HCT116 (cell line): ENCODE data around the gene CAPN13. TPM values are rescaled to one million over a fixed set of nuclear protein-coding genes. Genes with fewer than 3 reads are reported as not detected.

ENCODE experiments used
- ATAC-seq: fragments of 200-7000 bp; cut with Tn5 transposase; 2 replicates; pipeline ENCODE4 v1.9.1; 2020; ENCODE audit warnings: mild to moderate bottlenecking, moderate library complexity
- BruUV-seq: library from RNA; stranded (reverse); fragments of 400-500 nt; replicated peaks from 2 replicates; lab custom pipeline; 2021; lab: Mats Ljungman, UMichigan
- CTCF ChIA-PET: fragments of 300-600 bp; sonication (Branson Sonifier 250); formaldehyde crosslinking; loops from one replicate; lab custom pipeline; 2021; ENCODE audit warnings: antibody characterized with exemption; lab: Charles Lee
- POLR2A ChIA-PET: fragments of 300-600, 350-600 bp; sonication (Branson Sonifier 250); formaldehyde crosslinking; loops from one replicate; lab custom pipeline; 2021; ENCODE audit warnings: antibody characterized with exemption; lab: Charles Lee
- RAD21 ChIA-PET, 2 experiments: fragments of 300-600 bp; sonication (Branson Sonifier 250); formaldehyde crosslinking; loops; one replicate each; lab custom pipeline; 2023; ENCODE audit warnings: low total read pairs in 2 of 2; ENCODE audit not compliant: uncharacterized antibody in 2 of 2, unreplicated experiment in 2 of 2, low non-redundant PET in 1 of 2; lab: Charles Lee
- DNase-seq: peaks from one replicate; pipeline ENCODE4 v3.0.0-alpha.2; 2010; ENCODE audit warnings: low read depth, low spot score
- H2AFZ ChIP-seq: fragments of 200-600 bp; shearing (Covaris generic), sonication (generic); 2 replicates; pipeline ENCODE4 v1.6.1; 2017; ENCODE audit warnings: low read depth, mixed run types, mixed read lengths, antibody characterized with exemption, low read length; ENCODE audit not compliant: poor library complexity, severe bottlenecking
- H3K27ac ChIP-seq: 2 replicates; pipeline ENCODE4 v1.5.1; 2012; ENCODE audit warnings: low read depth, low read length
- H3K27me3 ChIP-seq: fragments of 200-600 bp; sonication (generic); 2 replicates; pipeline ENCODE4 v1.6.1; 2016; ENCODE audit warnings: mixed run types, low read length, mixed read lengths; ENCODE audit not compliant: insufficient read depth
- H3K36me3 ChIP-seq, 2 experiments: fragments of 200-500 bp in 1 of 2; fragments of 200-600 bp in 1 of 2; sonication (Bioruptor generic) in 1 of 2; sonication (generic) in 1 of 2; 2 replicates each; pipeline versions ENCODE4 v1.5.1 to v1.6.1; 2014 to 2016; ENCODE audit warnings: low read length in 2 of 2, inconsistent platforms in 1 of 2, mixed read lengths in 1 of 2, mixed run types in 1 of 2; ENCODE audit not compliant: insufficient read depth in 2 of 2, control insufficient read depth in 1 of 2
- H3K4me1 ChIP-seq, 2 experiments: fragments of 200-600 bp in 1 of 2; sonication (generic) in 1 of 2; 2 replicates each; pipeline versions ENCODE4 v1.5.1 to v1.6.1; 2012 to 2017; ENCODE audit warnings: low read length in 2 of 2, inconsistent platforms in 1 of 2, mild to moderate bottlenecking in 1 of 2, mixed read lengths in 1 of 2, mixed run types in 1 of 2, moderate library complexity in 1 of 2; ENCODE audit not compliant: insufficient read depth in 2 of 2, control insufficient read depth in 1 of 2
- H3K4me2 ChIP-seq: fragments of 200-600 bp; sonication (generic); 2 replicates; pipeline ENCODE4 v1.6.1; 2017; ENCODE audit warnings: mixed run types, low read length, mixed read lengths
- H3K4me3 ChIP-seq, 2 experiments: fragments of 200-600 bp in 1 of 2; sonication (generic) in 1 of 2; replicated peaks in 1 of 2; 2 replicates each; pipeline ENCODE4 v1.5.1; 2011 to 2016; ENCODE audit warnings: low read length in 2 of 2, control low read depth in 1 of 2, low read depth in 1 of 2, mild to moderate bottlenecking in 1 of 2, mixed read lengths in 1 of 2, mixed run types in 1 of 2
- H3K79me2 ChIP-seq: fragments of 200-600 bp; sonication (generic); 2 replicates; pipeline ENCODE4 v1.6.1; 2017; ENCODE audit warnings: mild to moderate bottlenecking, mixed run types, low read length, moderate library complexity, mixed read lengths; ENCODE audit not compliant: insufficient read depth
- H3K9ac ChIP-seq: fragments of 200-600 bp; sonication (generic); 2 replicates; pipeline ENCODE4 v1.6.1; 2016; ENCODE audit warnings: low read length, mixed read lengths
- H3K9me2 ChIP-seq: fragments of 200-600 bp; sonication (generic), shearing (Covaris generic); 2 replicates; pipeline ENCODE4 v1.6.1; 2017; ENCODE audit warnings: mixed run types, mild to moderate bottlenecking, moderate library complexity; ENCODE audit not compliant: insufficient read depth
- H3K9me3 ChIP-seq, 2 experiments: fragments of 200-500 bp in 1 of 2; fragments of 200-600 bp in 1 of 2; sonication (Bioruptor generic) in 1 of 2; sonication (generic) in 1 of 2; 2 replicates each; pipeline ENCODE4 v1.6.1; 2014 to 2017; ENCODE audit warnings: low read length in 2 of 2, mixed read lengths in 2 of 2, inconsistent platforms in 1 of 2, low read depth in 1 of 2, mild to moderate bottlenecking in 1 of 2, mixed run types in 1 of 2, moderate library complexity in 1 of 2; ENCODE audit not compliant: control insufficient read depth in 1 of 2, insufficient read depth in 1 of 2
- H4K20me1 ChIP-seq: fragments of 200-600 bp; sonication (generic), shearing (Covaris generic); 2 replicates; pipeline ENCODE4 v1.6.1; 2017; ENCODE audit warnings: mixed run types, mild to moderate bottlenecking, moderate library complexity; ENCODE audit not compliant: insufficient read depth
- CBX3 ChIP-seq: IDR thresholded peaks from 2 replicates; pipeline ENCODE4 v1.6.1; 2012; ENCODE audit warnings: low read depth
- CEBPB ChIP-seq: IDR thresholded peaks from 2 replicates; pipeline ENCODE4 v1.6.1; 2012; ENCODE audit warnings: low read depth
- EGR1 ChIP-seq: IDR thresholded peaks from 2 replicates; pipeline ENCODE4 v1.6.1; 2012; ENCODE audit warnings: low read depth
- ELF1 ChIP-seq: IDR thresholded peaks from 2 replicates; pipeline ENCODE4 v1.6.1; 2012; ENCODE audit warnings: low read depth, borderline replicate concordance
- EZH2 ChIP-seq: fragments of 200-600 bp; sonication (generic); IDR thresholded peaks from 2 replicates; pipeline ENCODE4 v1.6.1; 2017; ENCODE audit warnings: antibody characterized with exemption, mixed run types
- FOSL1 ChIP-seq: IDR thresholded peaks from 2 replicates; pipeline ENCODE4 v1.6.1; 2012; ENCODE audit warnings: low read depth
- RAD21 ChIP-seq: IDR thresholded peaks from 2 replicates; pipeline ENCODE4 v1.6.1; 2012; ENCODE audit warnings: low read depth, mild to moderate bottlenecking
- SP1 ChIP-seq: IDR thresholded peaks from 2 replicates; pipeline ENCODE4 v1.6.1; 2012; ENCODE audit warnings: low read depth
- SRF ChIP-seq: IDR thresholded peaks from 2 replicates; pipeline ENCODE4 v1.6.1; 2012; ENCODE audit warnings: low read depth
- TCF7L2 ChIP-seq: IDR thresholded peaks from 2 replicates; pipeline ENCODE4 v1.7.0; 2011; ENCODE audit warnings: borderline replicate concordance, inconsistent platforms; ENCODE audit not compliant: insufficient read depth, insufficient read length; ENCODE audit errors: extremely low read depth
- YY1 ChIP-seq: IDR thresholded peaks from 2 replicates; pipeline ENCODE4 v1.6.1; 2011; ENCODE audit warnings: low read length, low read depth, moderate library complexity, mild to moderate bottlenecking; ENCODE audit not compliant: insufficient replicate concordance; ENCODE audit errors: extremely low read depth
- intact Hi-C: fragments of 100-400 bp; cut with micrococcal nuclease; formaldehyde crosslinking; loops from 2 replicates; pipeline ENCODE4 v1.10.0; 2022
- total RNA-seq: library from RNA; stranded (reverse); gene quantifications from one replicate; pipeline ENCODE4 v1.2.1, GENCODE V29; 2021; ENCODE audit not compliant: unreplicated experiment
- TF ChIP-seq, protein P1 (sequence below): IDR thresholded peaks from 2 replicates; pipeline ENCODE4 v1.6.1; 2012
- TF ChIP-seq, protein P2 (sequence below): IDR thresholded peaks from 2 replicates; pipeline ENCODE4 v1.6.1; 2011; ENCODE audit warnings: mild to moderate bottlenecking, low read length, moderate library complexity; ENCODE audit not compliant: insufficient replicate concordance; ENCODE audit errors: extremely low read depth
- TF ChIP-seq, protein P3 (sequence below): IDR thresholded peaks from 2 replicates; pipeline ENCODE4 v1.6.1; 2012

CAPN13 gene
- total RNA-seq, 1 experiment from 2014 or later = 0.25 TPM

DNA sequence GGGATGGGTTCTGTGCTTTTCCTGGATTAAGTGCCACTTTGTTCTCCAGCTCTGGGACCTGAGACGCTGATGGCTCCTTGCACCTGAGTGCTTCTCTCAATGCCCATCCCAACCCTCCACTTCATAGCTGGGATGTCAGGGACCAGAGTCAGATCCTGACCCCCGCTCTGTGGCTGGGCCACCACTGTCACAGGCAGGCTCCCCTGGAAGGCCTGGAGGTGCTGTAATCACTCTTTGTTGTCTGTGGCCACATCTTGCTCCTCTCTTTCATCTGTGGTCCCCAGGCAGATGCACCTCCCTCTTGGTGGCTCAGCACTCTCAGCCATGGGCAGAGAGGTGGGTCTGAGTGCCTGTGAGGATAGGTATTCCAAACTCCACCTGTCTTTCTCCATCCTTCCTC lies 62.4 kb downstream of the CAPN13 start:
- H3K27me3 ChIP-seq = peaks cover 36% of the 10 kb centered on the region
- H3K4me3 ChIP-seq = no peak overlapping the region
- no peak overlapping the region for H3K4me2 ChIP-seq
- H4K20me1 ChIP-seq = no peaks in the 10 kb centered on the region
- ChIA-PET RAD21 (no interaction called here), POLR2A (no interaction called here), CTCF (no interaction called here)
- no peaks in the 10 kb centered on the region for H3K79me2 ChIP-seq
- no peak overlapping the region for H3K27ac ChIP-seq
- TF ChIP-seq, protein P1, sequence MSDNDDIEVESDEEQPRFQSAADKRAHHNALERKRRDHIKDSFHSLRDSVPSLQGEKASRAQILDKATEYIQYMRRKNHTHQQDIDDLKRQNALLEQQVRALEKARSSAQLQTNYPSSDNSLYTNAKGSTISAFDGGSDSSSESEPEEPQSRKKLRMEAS = no peak
- TF ChIP-seq FOSL1 (no peak), YY1 (no peak), TCF7L2 (no peak), SRF (no peak), CEBPB (no peak)
- TF ChIP-seq, protein P2, sequence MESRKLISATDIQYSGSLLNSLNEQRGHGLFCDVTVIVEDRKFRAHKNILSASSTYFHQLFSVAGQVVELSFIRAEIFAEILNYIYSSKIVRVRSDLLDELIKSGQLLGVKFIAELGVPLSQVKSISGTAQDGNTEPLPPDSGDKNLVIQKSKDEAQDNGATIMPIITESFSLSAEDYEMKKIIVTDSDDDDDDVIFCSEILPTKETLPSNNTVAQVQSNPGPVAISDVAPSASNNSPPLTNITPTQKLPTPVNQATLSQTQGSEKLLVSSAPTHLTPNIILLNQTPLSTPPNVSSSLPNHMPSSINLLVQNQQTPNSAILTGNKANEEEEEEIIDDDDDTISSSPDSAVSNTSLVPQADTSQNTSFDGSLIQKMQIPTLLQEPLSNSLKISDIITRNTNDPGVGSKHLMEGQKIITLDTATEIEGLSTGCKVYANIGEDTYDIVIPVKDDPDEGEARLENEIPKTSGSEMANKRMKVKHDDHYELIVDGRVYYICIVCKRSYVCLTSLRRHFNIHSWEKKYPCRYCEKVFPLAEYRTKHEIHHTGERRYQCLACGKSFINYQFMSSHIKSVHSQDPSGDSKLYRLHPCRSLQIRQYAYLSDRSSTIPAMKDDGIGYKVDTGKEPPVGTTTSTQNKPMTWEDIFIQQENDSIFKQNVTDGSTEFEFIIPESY = no peak
- H3K9ac ChIP-seq = no peak overlapping the region
- H3K36me3 ChIP-seq = no peaks in the 10 kb centered on the region
- intact Hi-C loops = no loop called here
- ATAC-seq (no peak), DNase-seq (no peak)
- no peaks in the 10 kb centered on the region for H3K9me2 ChIP-seq
- no TSS peak for BruUV-seq
- H3K4me1 ChIP-seq = no peaks in the 10 kb centered on the region
- H3K9me3 ChIP-seq = no peaks in the 10 kb centered on the region
- no peak overlapping the region for H2AFZ ChIP-seq

DNA sequence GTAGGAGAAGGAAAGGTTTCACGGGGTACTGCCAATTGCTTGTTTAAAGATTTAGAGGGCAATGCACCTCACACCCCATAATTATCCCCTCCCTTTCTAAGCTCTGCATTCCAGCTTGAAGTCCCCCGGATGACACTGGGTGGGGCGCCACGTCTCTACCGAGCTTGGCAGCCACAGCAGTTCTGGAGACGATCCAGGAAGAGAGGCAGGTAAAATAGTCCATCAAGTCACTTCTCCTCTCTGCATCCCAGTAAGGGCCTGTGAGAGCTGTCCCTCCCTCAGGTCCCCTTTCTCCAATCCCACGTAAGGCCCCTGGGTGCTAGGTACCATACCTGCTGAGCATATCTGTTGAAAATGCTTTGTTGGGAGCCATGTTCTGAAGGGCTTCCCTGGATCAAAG lies 65.7 kb downstream of the CAPN13 start:
- ATAC-seq = no peak
- CTCF ChIA-PET = no interaction called here
- RAD21 ChIA-PET = no interaction called here

More for the DNA sequence above, 65.7 kb downstream of the CAPN13 start:
- Histone ChIP-seq H3K4me2 (no peak overlapping the region), H3K4me1 (no peaks in the 10 kb centered on the region), H3K9me3 (no peaks in the 10 kb centered on the region), H3K9ac (no peak overlapping the region), H3K4me3 (no peak overlapping the region), H2AFZ (no peak overlapping the region)
- TF ChIP-seq RAD21 (no peak), FOSL1 (no peak), EZH2 (no peak), SP1 (no peak), SRF (no peak), YY1 (no peak), CBX3 (no peak), ELF1 (no peak), EGR1 (no peak)
- TF ChIP-seq, protein P3, sequence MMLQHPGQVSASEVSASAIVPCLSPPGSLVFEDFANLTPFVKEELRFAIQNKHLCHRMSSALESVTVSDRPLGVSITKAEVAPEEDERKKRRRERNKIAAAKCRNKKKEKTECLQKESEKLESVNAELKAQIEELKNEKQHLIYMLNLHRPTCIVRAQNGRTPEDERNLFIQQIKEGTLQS = no peak
- TF ChIP-seq, all 23 proteins: peak for 0
- POLR2A ChIA-PET = no interaction called here
- Histone ChIP-seq H3K9me2 (no peaks in the 10 kb centered on the region), H3K36me3 (no peaks in the 10 kb centered on the region), H3K27me3 (peaks cover 22% of the 10 kb centered on the region), H3K79me2 (no peaks in the 10 kb centered on the region), H3K27ac (no peak overlapping the region), H4K20me1 (no peaks in the 10 kb centered on the region)
- DNase-seq = no peak
- no TSS peak for BruUV-seq
- intact Hi-C loops = no loop called here
